Trophoblast cell (in vitro differentiated cells and primary cell): Measurements from ENCODE around the gene HERPUD2.

Experiments
- DNase-seq, 2 donors: peaks; one replicate each; pipeline ENCODE4 v3.0.0-alpha.2; 2016
- H2AFZ ChIP-seq: 2 replicates; pipeline ENCODE4 v1.6.1; 2013; ENCODE audit warnings: low read length, moderate library complexity, mild to moderate bottlenecking; ENCODE audit not compliant: insufficient read depth, poor library complexity
- H2AK5ac ChIP-seq: 2 replicates; pipeline ENCODE4 v1.6.1; 2013; ENCODE audit warnings: mild to moderate bottlenecking, low read length
- H2BK120ac ChIP-seq: 2 replicates; pipeline ENCODE4 v1.6.1; 2013; ENCODE audit warnings: low read length, mild to moderate bottlenecking, moderate library complexity; ENCODE audit not compliant: insufficient read depth, poor library complexity
- H2BK12ac ChIP-seq: 2 replicates; pipeline ENCODE4 v1.6.1; 2013; ENCODE audit warnings: mild to moderate bottlenecking, low read length, moderate library complexity
- H2BK5ac ChIP-seq: 2 replicates; pipeline ENCODE4 v1.6.1; 2013; ENCODE audit warnings: low read length, low read depth, moderate library complexity, mild to moderate bottlenecking; ENCODE audit not compliant: poor library complexity
- H3K14ac ChIP-seq: 2 replicates; pipeline ENCODE4 v1.6.1; 2013; ENCODE audit warnings: mild to moderate bottlenecking, low read length
- H3K18ac ChIP-seq: 2 replicates; pipeline ENCODE4 v1.6.1; 2013; ENCODE audit warnings: mild to moderate bottlenecking, low read length
- H3K23ac ChIP-seq: 2 replicates; pipeline ENCODE4 v1.6.1; 2013; ENCODE audit warnings: low read length
- H3K27ac ChIP-seq: 2 replicates; pipeline ENCODE4 v1.5.1; 2013; ENCODE audit warnings: low read depth, mild to moderate bottlenecking, inconsistent platforms, low read length, moderate library complexity
- H3K27me3 ChIP-seq: 2 replicates; pipeline ENCODE4 v1.6.1; 2013; ENCODE audit warnings: inconsistent platforms, mild to moderate bottlenecking, low read length, moderate library complexity; ENCODE audit not compliant: insufficient read depth
- H3K36me3 ChIP-seq, 2 experiments: 1 replicate in 1 of 2; 2 replicates in 1 of 2; pipeline ENCODE4 v1.6.1; 2013; ENCODE audit warnings: low read length in 2 of 2, mild to moderate bottlenecking in 2 of 2, moderate library complexity in 1 of 2; ENCODE audit not compliant: insufficient read depth in 2 of 2, control insufficient read depth in 1 of 2
- H3K4ac ChIP-seq: 2 replicates; pipeline ENCODE4 v1.6.1; 2013; ENCODE audit warnings: low read depth, mild to moderate bottlenecking, low read length, moderate library complexity
- H3K4me1 ChIP-seq, 2 experiments: 1 replicate in 1 of 2; 2 replicates in 1 of 2; pipeline ENCODE4 v1.6.1; 2013; ENCODE audit warnings: low read length in 2 of 2, mild to moderate bottlenecking in 2 of 2, moderate library complexity in 1 of 2; ENCODE audit not compliant: insufficient read depth in 2 of 2, control insufficient read depth in 1 of 2
- H3K4me2 ChIP-seq: 2 replicates; pipeline ENCODE4 v1.6.1; 2013; ENCODE audit warnings: inconsistent platforms, mild to moderate bottlenecking, low read length, moderate library complexity
- H3K4me3 ChIP-seq: 2 replicates; pipeline ENCODE4 v1.5.1; 2013; ENCODE audit warnings: mild to moderate bottlenecking, low read depth, low read length, inconsistent platforms
- H3K79me1 ChIP-seq: one replicate; pipeline ENCODE4 v1.6.1; 2013; ENCODE audit warnings: low read length
- H3K79me2 ChIP-seq: 2 replicates; pipeline ENCODE4 v1.6.1; 2013; ENCODE audit warnings: low read length, mild to moderate bottlenecking; ENCODE audit not compliant: control insufficient read depth, insufficient read depth, poor library complexity
- H3K9ac ChIP-seq: 2 replicates; pipeline ENCODE4 v1.6.1; 2013; ENCODE audit warnings: mild to moderate bottlenecking, low read length
- H3K9me3 ChIP-seq: 2 replicates; pipeline ENCODE4 v1.6.1; 2013; ENCODE audit warnings: low read depth, mild to moderate bottlenecking, control low read depth, inconsistent platforms, low read length; ENCODE audit not compliant: insufficient read depth
- H4K12ac ChIP-seq: 2 replicates; pipeline ENCODE4 v1.6.1; 2013; ENCODE audit warnings: low read depth, mild to moderate bottlenecking, low read length, moderate library complexity
- H4K8ac ChIP-seq: 2 replicates; pipeline ENCODE4 v1.6.1; 2013; ENCODE audit warnings: low read depth, mild to moderate bottlenecking, low read length, moderate library complexity
- H4K91ac ChIP-seq: one replicate; pipeline ENCODE4 v1.6.1; 2013; ENCODE audit warnings: low read depth, mild to moderate bottlenecking, low read length, moderate library complexity
- WGBS: extraction: QIAGEN DNeasy Blood & Tissue Kit; methylation state at CpG from one replicate; pipeline ENCODE4 v1.1.7; 2013; ENCODE audit warnings: missing lambda C conversion rate; ENCODE audit not compliant: insufficient read length, insufficient coverage; ENCODE audit errors: extremely low coverage; 5-methylcytosine and 5-hydroxymethylcytosine counted together

Gene HERPUD2

GRCh38 chr7:35630024-35630972, 64.6 kb downstream of the HERPUD2 start:
- no peak overlapping the region for H2BK12ac ChIP-seq
- H3K9ac ChIP-seq = no peak overlapping the region
- no peak overlapping the region for H3K18ac ChIP-seq
- no peak overlapping the region for H2BK5ac ChIP-seq
- no peak overlapping the region for H2BK120ac ChIP-seq
- peaks cover 2 to 19% of the 10 kb centered on the region in 2 experiments for H3K36me3 ChIP-seq
- no peak overlapping the region for H3K4ac ChIP-seq
- no peaks in the 10 kb centered on the region for H3K79me1 ChIP-seq
- H3K4me2 ChIP-seq = no peak overlapping the region
- no peaks in the 10 kb centered on the region for H3K27me3 ChIP-seq
- no peak overlapping the region for H2AFZ ChIP-seq
- no peak overlapping the region for H3K14ac ChIP-seq
- H4K12ac ChIP-seq = no peak overlapping the region
- H3K23ac ChIP-seq = no peak overlapping the region
- no peaks in the 10 kb centered on the region for H3K9me3 ChIP-seq
- no peak overlapping the region for H3K27ac ChIP-seq
- no CpG with 5 or more reads among the region's 3 CpGs for WGBS
- H4K91ac ChIP-seq = no peak overlapping the region
- no peaks in the 10 kb centered on the region for H3K79me2 ChIP-seq
- H3K4me1 ChIP-seq = no peaks in the 10 kb centered on the region
- H4K8ac ChIP-seq = no peak overlapping the region
- DNase-seq = no peak
- H2AK5ac ChIP-seq = no peak overlapping the region
- H3K4me3 ChIP-seq = no peak overlapping the region

DNA sequence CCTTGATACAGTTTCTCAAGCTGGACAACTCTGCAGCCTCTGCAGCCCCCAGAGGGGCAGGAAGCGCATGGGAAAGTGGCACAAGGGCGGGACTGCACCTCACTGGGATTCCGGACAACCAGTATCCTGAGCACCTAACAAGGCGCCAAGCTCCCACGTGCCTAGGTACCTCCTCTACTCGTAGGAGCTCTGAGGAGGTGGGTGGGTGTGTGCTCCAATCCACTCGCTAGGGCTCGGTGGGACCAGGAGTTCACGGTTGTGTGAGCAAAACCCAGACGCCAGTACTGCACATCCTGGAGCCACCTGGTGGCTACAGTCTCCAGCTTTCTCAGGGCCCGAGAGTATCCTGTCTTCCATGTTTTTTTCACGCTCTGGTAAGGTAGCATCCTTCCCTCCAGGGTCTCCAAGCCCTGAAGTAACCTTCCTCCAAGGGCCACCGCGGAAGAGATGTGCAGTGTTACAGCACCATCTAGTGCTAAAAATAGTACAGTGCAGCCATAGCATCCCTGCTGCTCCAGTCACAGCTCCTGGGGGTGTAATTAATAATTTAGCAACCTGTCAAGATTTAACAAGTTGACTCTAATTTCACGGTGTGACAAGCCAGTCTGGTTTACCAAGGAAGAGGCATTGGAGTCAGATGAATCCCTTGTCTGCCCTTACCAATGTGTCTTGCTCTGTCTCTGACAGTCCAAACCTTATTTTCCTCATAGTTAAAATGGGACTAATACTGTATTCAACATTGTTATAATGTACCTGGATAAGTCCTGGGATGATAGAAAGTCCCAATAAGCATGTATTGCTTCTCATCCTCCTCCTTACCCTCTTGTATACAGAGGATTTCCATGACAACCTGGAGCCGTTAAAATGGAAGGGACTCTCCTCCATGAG, 70.4 kb downstream of the HERPUD2 start:
- no peak overlapping the region for H4K91ac ChIP-seq
- H3K27me3 ChIP-seq = no peaks in the 10 kb centered on the region
- no peak overlapping the region for H3K27ac ChIP-seq
- peak; percentile 36 to 74 for DNase-seq
- no peak overlapping the region for H4K12ac ChIP-seq
- no peak overlapping the region for H2BK120ac ChIP-seq
- no peak overlapping the region for H2BK12ac ChIP-seq
- H3K4me1 ChIP-seq = no peaks in the 10 kb centered on the region
- no peak overlapping the region for H3K4me2 ChIP-seq
- peaks cover 0 to 6% of the 10 kb centered on the region in 2 experiments for H3K36me3 ChIP-seq
- H3K79me2 ChIP-seq = no peaks in the 10 kb centered on the region
- H3K4me3 ChIP-seq = no peak overlapping the region
- no peak overlapping the region for H2AFZ ChIP-seq
- no peak overlapping the region for H3K14ac ChIP-seq
- H2BK5ac ChIP-seq = no peak overlapping the region
- H3K23ac ChIP-seq = no peak overlapping the region
- H3K4ac ChIP-seq = no peak overlapping the region
- H3K18ac ChIP-seq = no peak overlapping the region
- H3K79me1 ChIP-seq = no peaks in the 10 kb centered on the region
- H4K8ac ChIP-seq = no peak overlapping the region
- H3K9me3 ChIP-seq = no peaks in the 10 kb centered on the region
- H3K9ac ChIP-seq = no peak overlapping the region
- H2AK5ac ChIP-seq = no peak overlapping the region
- no CpG with 5 or more reads among the region's 16 CpGs for WGBS

- no CpG with 5 or more reads among the region's 2 CpGs for WGBS
- no peak overlapping the region for H4K8ac ChIP-seq
- no peaks in the 10 kb centered on the region for H3K9me3 ChIP-seq
- H3K4me2 ChIP-seq = no peak overlapping the region
- H3K36me3 ChIP-seq = peaks cover 0 to 3% of the 10 kb centered on the region in 2 experiments
- H4K12ac ChIP-seq = no peak overlapping the region
- H3K14ac ChIP-seq = no peak overlapping the region
- no peak overlapping the region for H3K4me3 ChIP-seq
- H4K91ac ChIP-seq = no peak overlapping the region
- no peak overlapping the region for H2AK5ac ChIP-seq
- no peaks in the 10 kb centered on the region for H3K4me1 ChIP-seq
- no peak overlapping the region for H3K27ac ChIP-seq
- no peak overlapping the region for H3K9ac ChIP-seq
- no peak overlapping the region for H2BK12ac ChIP-seq
- no peaks in the 10 kb centered on the region for H3K27me3 ChIP-seq
- H3K23ac ChIP-seq = no peak overlapping the region
- no peak overlapping the region for H3K18ac ChIP-seq
- no peak overlapping the region for H2BK120ac ChIP-seq
- no peaks in the 10 kb centered on the region for H3K79me1 ChIP-seq
- no peak overlapping the region for H3K4ac ChIP-seq
- no peak overlapping the region for H2BK5ac ChIP-seq
- no peaks in the 10 kb centered on the region for H3K79me2 ChIP-seq
- H2AFZ ChIP-seq = no peak overlapping the region
- DNase-seq = no peak
Measured at GRCh38 chr7:35623381-35623780, 71.6 kb downstream of the HERPUD2 start.

GRCh38 chr7:35619863-35620262, 75.1 kb downstream of the HERPUD2 start:
- no peak overlapping the region for H2AK5ac ChIP-seq
- H2AFZ ChIP-seq = no peak overlapping the region
- H3K4me2 ChIP-seq = no peak overlapping the region
- no peak overlapping the region for H3K4me3 ChIP-seq
- no peak overlapping the region for H2BK12ac ChIP-seq
- H2BK5ac ChIP-seq = no peak overlapping the region
- H3K79me1 ChIP-seq = no peaks in the 10 kb centered on the region
- no peak overlapping the region for H4K12ac ChIP-seq
- H3K36me3 ChIP-seq = no peaks in the 10 kb centered on the region
- H4K91ac ChIP-seq = no peak overlapping the region
- no peaks in the 10 kb centered on the region for H3K79me2 ChIP-seq
- H3K4me1 ChIP-seq = peaks cover 0 to 2% of the 10 kb centered on the region in 2 experiments
- no peak overlapping the region for H4K8ac ChIP-seq
- H3K14ac ChIP-seq = no peak overlapping the region
- H2BK120ac ChIP-seq = no peak overlapping the region
- WGBS = no CpG with 5 or more reads among the region's 1 CpG
- no peak for DNase-seq
- H3K4ac ChIP-seq = no peak overlapping the region
- H3K27me3 ChIP-seq = no peaks in the 10 kb centered on the region
- no peak overlapping the region for H3K18ac ChIP-seq
- H3K9ac ChIP-seq = no peak overlapping the region
- H3K9me3 ChIP-seq = no peaks in the 10 kb centered on the region
- no peak overlapping the region for H3K27ac ChIP-seq
- no peak overlapping the region for H3K23ac ChIP-seq
